Keratinocyte (primary cell): ENCODE measurements around the gene ZBTB20. TPM values are rescaled to one million over a fixed set of nuclear protein-coding genes. Genes with fewer than 3 reads are reported as not detected.

Experiments
- DNase-seq: peaks from one replicate; pipeline ENCODE4 v3.0.0-alpha.2; 2011; ENCODE audit warnings: low read depth, missing footprints, low spot score
- FAIRE-seq: peaks from 2 replicates; lab custom pipeline; 2011; peaks lifted over from hg19 to GRCh38; lab: Jason Lieb, UNC
- H2AFZ ChIP-seq: 2 replicates; pipeline ENCODE4 v1.6.0; 2012; ENCODE audit warnings: low read length, control low read depth, inconsistent platforms; ENCODE audit not compliant: control insufficient read depth
- H3K27ac ChIP-seq: 2 replicates; pipeline ENCODE4 v1.5.1; 2011; ENCODE audit warnings: low read length; ENCODE audit not compliant: control insufficient read depth, insufficient read depth
- H3K27me3 ChIP-seq: 3 replicates; pipeline ENCODE4 v1.6.0; 2011; ENCODE audit warnings: low read length; ENCODE audit not compliant: control insufficient read depth, insufficient read depth; ENCODE audit errors: extremely low read depth
- H3K36me3 ChIP-seq, 2 experiments: 2 replicates in 1 of 2; 3 replicates in 1 of 2; pipeline ENCODE4 v1.5.1; 2011; ENCODE audit warnings: low read length in 2 of 2, mild to moderate bottlenecking in 1 of 2; ENCODE audit not compliant: control insufficient read depth in 2 of 2, insufficient read depth in 2 of 2; ENCODE audit errors: extremely low read depth in 1 of 2
- H3K4me1 ChIP-seq: 3 replicates; pipeline ENCODE4 v1.5.1; 2011; ENCODE audit warnings: low read length; ENCODE audit not compliant: control insufficient read depth, insufficient read depth; ENCODE audit errors: extremely low read depth
- H3K4me2 ChIP-seq: 3 replicates; pipeline ENCODE4 v1.6.0; 2011; ENCODE audit warnings: low read depth, low read length; ENCODE audit not compliant: control insufficient read depth, insufficient read depth; ENCODE audit errors: extremely low read depth
- H3K4me3 ChIP-seq, 3 experiments: fragments of 200-600 bp in 1 of 3; sonication (generic) in 1 of 3; 2 replicates in 2 of 3; 3 replicates in 1 of 3; pipeline ENCODE4 v1.5.1; 2011 to 2016; ENCODE audit warnings: low read length in 3 of 3, mild to moderate bottlenecking in 3 of 3, control low read depth in 2 of 3, inconsistent platforms in 1 of 3, low read depth in 1 of 3, mixed read lengths in 1 of 3, mixed run types in 1 of 3, moderate library complexity in 1 of 3; ENCODE audit not compliant: control insufficient read depth in 2 of 3, insufficient read depth in 2 of 3; ENCODE audit errors: extremely low read depth in 1 of 3
- H3K79me2 ChIP-seq: 2 replicates; pipeline ENCODE4 v1.6.0; 2012; ENCODE audit warnings: low read length; ENCODE audit not compliant: control insufficient read depth, insufficient read depth
- H3K9ac ChIP-seq: 3 replicates; pipeline ENCODE4 v1.6.0; 2011; ENCODE audit warnings: low read length; ENCODE audit not compliant: control insufficient read depth, insufficient read depth; ENCODE audit errors: extremely low read depth
- H3K9me1 ChIP-seq: 3 replicates; pipeline ENCODE4 v1.6.0; 2011; ENCODE audit warnings: low read length; ENCODE audit not compliant: control insufficient read depth, insufficient read depth; ENCODE audit errors: extremely low read depth
- H3K9me3 ChIP-seq: 2 replicates; pipeline ENCODE4 v1.5.1; 2012; ENCODE audit warnings: low read depth, low read length; ENCODE audit not compliant: control insufficient read depth
- H4K20me1 ChIP-seq: 3 replicates; pipeline ENCODE4 v1.6.0; 2011; ENCODE audit warnings: low read length; ENCODE audit not compliant: control insufficient read depth, insufficient read depth; ENCODE audit errors: extremely low read depth
- CTCF ChIP-seq, 3 experiments: IDR thresholded peaks in 1 of 3; conservative IDR thresholded peaks in 1 of 3; optimal IDR thresholded peaks in 1 of 3; 2 replicates in 2 of 3; 3 replicates in 1 of 3; pipeline versions ENCODE3 to v1.5.1; 2011; ENCODE audit warnings: low read length in 3 of 3, mild to moderate bottlenecking in 3 of 3, moderate library complexity in 2 of 3, control low read depth in 1 of 3, inconsistent platforms in 1 of 3; ENCODE audit not compliant: insufficient read depth in 2 of 3; ENCODE audit errors: extremely low read depth in 1 of 3
- EZH2 ChIP-seq: IDR thresholded peaks from one replicate; pipeline ENCODE4 v1.6.1; 2012; ENCODE audit warnings: inconsistent platforms, mild to moderate bottlenecking, low read length, moderate library complexity
- dilution Hi-C: fragments of 300-500 bp; cut with MboI; formaldehyde crosslinking; loops from one replicate; pipeline ENCODE4 v1.7.0; 2020; ENCODE audit warnings: low sequenced_read_pairs; ENCODE audit not compliant: extremely low pct_ligation_motif_present
- polyA plus RNA-seq, 5 experiments: library from polyadenylated mRNA; depleted of rRNA in 3 of 5; stranded (reverse) in 3 of 5; stranded (forward) in 1 of 5; unstranded in 1 of 5; fragments of >200 nt; gene quantifications; 1 replicate in 1 of 5; 2 replicates in 3 of 5; 3 replicates in 1 of 5; pipeline versions ENCODE4 v1.2.1 to v1.2.3, GENCODE V29; 2011 to 2012; ENCODE audit warnings: missing spikeins in 2 of 5, low read depth in 1 of 5, low replicate concordance in 1 of 5

Gene ZBTB20
- polyA plus RNA-seq, 1 donor (not counting 4 experiments of a cell fraction or from before 2014, with no cell fraction given) = 0.52 TPM

- H3K27ac ChIP-seq = no peak overlapping the region
- H3K79me2 ChIP-seq = no peaks in the 10 kb centered on the region
- H4K20me1 ChIP-seq = no peaks in the 10 kb centered on the region
- no peaks in the 10 kb centered on the region for H3K27me3 ChIP-seq
- H3K36me3 ChIP-seq = no peaks in the 10 kb centered on the region
- H2AFZ ChIP-seq = no peak overlapping the region
- H3K9ac ChIP-seq = no peak overlapping the region
- dilution Hi-C loops = no loop called here
- TF ChIP-seq CTCF (optimal IDR thresholded peaks at IDR 0.05 in 1 of 3, IDR thresholded peaks at IDR 0.05 in 1 of 3, conservative IDR thresholded peaks at IDR 0.05 in 1 of 3; ENCODE audit: extremely low read depth in 1 of 3, insufficient read depth in 2 of 3, low read length in 3 of 3) (no peak), EZH2 (no peak)
- DNase-seq (no peak), FAIRE-seq (no peak)
- no peaks in the 10 kb centered on the region for H3K9me3 ChIP-seq
- H3K4me1 ChIP-seq = no peaks in the 10 kb centered on the region
- no peak overlapping the region for H3K4me2 ChIP-seq
- H3K9me1 ChIP-seq = no peaks in the 10 kb centered on the region
- no peak overlapping the region for H3K4me3 ChIP-seq
Measured at GRCh38 chr3:114864970-114865369, 282.1 kb downstream of the ZBTB20 start.

GRCh38 chr3:114863848-114864247 is 283.2 kb downstream of the ZBTB20 start:
- H3K4me3 ChIP-seq = no peak overlapping the region

More at GRCh38 chr3:114863848-114864247, 283.2 kb downstream of the ZBTB20 start:
- H2AFZ ChIP-seq = no peak overlapping the region
- no peaks in the 10 kb centered on the region for H3K9me3 ChIP-seq
- H3K27ac ChIP-seq = no peak overlapping the region
- no peak overlapping the region for H3K9ac ChIP-seq
- no peaks in the 10 kb centered on the region for H4K20me1 ChIP-seq
- H3K27me3 ChIP-seq = no peaks in the 10 kb centered on the region
- DNase-seq (no peak), FAIRE-seq (no peak)
- no peak for TF ChIP-seq CTCF (optimal IDR thresholded peaks at IDR 0.05 in 1 of 3, IDR thresholded peaks at IDR 0.05 in 1 of 3, conservative IDR thresholded peaks at IDR 0.05 in 1 of 3; ENCODE audit: extremely low read depth in 1 of 3, insufficient read depth in 2 of 3, low read length in 3 of 3)
- TF ChIP-seq EZH2 = no peak
- H3K79me2 ChIP-seq = no peaks in the 10 kb centered on the region
- dilution Hi-C loops = no loop called here
- H3K36me3 ChIP-seq = no peaks in the 10 kb centered on the region
- H3K9me1 ChIP-seq = no peaks in the 10 kb centered on the region
- no peak overlapping the region for H3K4me2 ChIP-seq
- no peaks in the 10 kb centered on the region for H3K4me1 ChIP-seq
